GM12875 (cell line): ENCODE measurements around the gene ZNF726.
"Not testable (repeated sequence)": the region's sequence is repeated elsewhere in the genome, so short reads cannot be mapped to it uniquely, and the experiment has no call there.

Experiments used
- H3K4me3 ChIP-seq: one replicate; pipeline ENCODE4 v1.5.1; 2011; ENCODE audit warnings: low read depth, low read length, control low read depth
- TF ChIP-seq, protein P1 (sequence below): IDR thresholded peaks from 2 replicates; pipeline ENCODE4 v1.5.1; 2011; ENCODE audit warnings: low read depth, mild to moderate bottlenecking, control low read depth, inconsistent platforms, low read length, moderate library complexity, borderline replicate concordance; ENCODE audit not compliant: insufficient read depth

Gene ZNF726

DNA sequence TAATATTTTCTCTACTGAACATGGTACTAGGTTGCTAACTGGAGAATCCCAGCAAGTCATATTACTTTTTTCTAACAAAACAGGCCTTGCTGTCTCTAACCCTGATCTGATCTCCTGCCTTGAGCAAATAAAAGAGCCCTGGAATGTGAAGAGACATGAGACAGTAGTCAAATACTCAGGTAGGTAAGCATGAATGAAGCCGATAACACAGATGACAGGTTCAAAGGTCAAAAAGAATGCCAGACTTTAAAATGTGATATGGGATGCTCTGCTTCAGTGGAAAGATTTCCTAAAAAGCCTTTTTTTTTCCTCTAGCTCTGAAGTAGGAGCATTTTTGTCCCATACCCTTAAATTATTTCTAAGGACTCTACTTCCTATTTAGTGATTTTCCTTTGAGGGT, 28.7 kb downstream of the ZNF726 start:
- TF ChIP-seq, protein P1, sequence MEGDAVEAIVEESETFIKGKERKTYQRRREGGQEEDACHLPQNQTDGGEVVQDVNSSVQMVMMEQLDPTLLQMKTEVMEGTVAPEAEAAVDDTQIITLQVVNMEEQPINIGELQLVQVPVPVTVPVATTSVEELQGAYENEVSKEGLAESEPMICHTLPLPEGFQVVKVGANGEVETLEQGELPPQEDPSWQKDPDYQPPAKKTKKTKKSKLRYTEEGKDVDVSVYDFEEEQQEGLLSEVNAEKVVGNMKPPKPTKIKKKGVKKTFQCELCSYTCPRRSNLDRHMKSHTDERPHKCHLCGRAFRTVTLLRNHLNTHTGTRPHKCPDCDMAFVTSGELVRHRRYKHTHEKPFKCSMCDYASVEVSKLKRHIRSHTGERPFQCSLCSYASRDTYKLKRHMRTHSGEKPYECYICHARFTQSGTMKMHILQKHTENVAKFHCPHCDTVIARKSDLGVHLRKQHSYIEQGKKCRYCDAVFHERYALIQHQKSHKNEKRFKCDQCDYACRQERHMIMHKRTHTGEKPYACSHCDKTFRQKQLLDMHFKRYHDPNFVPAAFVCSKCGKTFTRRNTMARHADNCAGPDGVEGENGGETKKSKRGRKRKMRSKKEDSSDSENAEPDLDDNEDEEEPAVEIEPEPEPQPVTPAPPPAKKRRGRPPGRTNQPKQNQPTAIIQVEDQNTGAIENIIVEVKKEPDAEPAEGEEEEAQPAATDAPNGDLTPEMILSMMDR = no peak
- H3K4me3 ChIP-seq = no peak overlapping the region

GRCh38 chr19:23946569-23946968, 31.9 kb downstream of the ZNF726 start:
- TF ChIP-seq, protein P1 = no peak
- H3K4me3 ChIP-seq = no peak overlapping the region

- no peak overlapping the region for H3K4me3 ChIP-seq
- TF ChIP-seq, protein P1 = no peak
Measured at GRCh38 chr19:23949611-23950010, 34.9 kb downstream of the ZNF726 start.

DNA sequence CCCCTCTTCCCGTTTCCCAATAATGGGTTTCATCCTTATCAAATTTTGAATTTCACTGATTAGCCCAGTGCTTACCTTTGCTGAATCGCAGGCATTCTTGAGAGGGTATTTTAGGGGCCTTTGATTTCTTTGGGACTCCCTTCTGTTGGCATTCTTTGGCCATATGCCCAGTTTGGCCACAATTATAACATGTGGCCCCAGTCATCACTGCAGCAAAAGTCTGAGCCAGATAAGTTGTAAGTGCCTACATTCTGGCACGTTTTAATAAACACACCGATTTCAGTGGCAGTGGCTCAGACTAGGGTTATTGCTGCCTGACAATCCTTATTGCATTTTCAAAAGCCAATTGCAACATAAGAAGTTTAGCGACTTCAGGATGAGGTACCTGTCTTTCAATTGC, 41.4 kb downstream of the ZNF726 start:
- no peak overlapping the region for H3K4me3 ChIP-seq
- TF ChIP-seq, protein P1 = no peak

GRCh38 chr19:23957660-23958281, 43.1 kb downstream of the ZNF726 start:
- no peak overlapping the region for H3K4me3 ChIP-seq
- TF ChIP-seq, protein P1 = no peak

DNA sequence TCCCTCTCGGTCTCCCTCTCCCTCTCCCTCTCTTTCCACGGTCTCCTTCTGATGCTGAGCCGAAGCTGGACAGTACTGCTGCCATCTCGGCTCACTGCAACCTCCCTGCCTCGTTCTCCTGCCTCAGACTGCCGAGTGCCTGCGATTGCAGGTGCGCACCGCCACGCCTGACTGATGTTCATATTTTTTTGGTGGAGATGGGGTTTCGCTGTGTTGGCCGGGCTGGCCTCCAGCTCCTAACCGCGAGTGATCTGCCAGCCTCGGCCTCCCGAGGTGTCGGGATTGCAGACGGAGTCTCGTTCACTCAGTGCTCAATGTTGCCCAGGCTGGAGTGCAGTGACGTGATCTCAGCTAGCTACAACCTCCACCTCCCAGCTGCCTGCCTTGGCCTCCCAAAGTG, 48.7 kb downstream of the ZNF726 start:
- not testable (repeated sequence) for H3K4me3 ChIP-seq

- not testable (repeated sequence) for H3K4me3 ChIP-seq
Measured at GRCh38 chr19:23963881-23964280, 49.2 kb downstream of the ZNF726 start.

- not testable (repeated sequence) for H3K4me3 ChIP-seq
Measured at GRCh38 chr19:23964334-23964733, 49.6 kb downstream of the ZNF726 start.

GRCh38 chr19:23969630-23970029, 54.9 kb downstream of the ZNF726 start:
- TF ChIP-seq, protein P1 = no peak
- no peak overlapping the region for H3K4me3 ChIP-seq
